ENCODE data around the gene INPP5B. TPM values are rescaled to one million over a fixed set of nuclear protein-coding genes. Genes with fewer than 3 reads are reported as not detected.

INPP5B gene
- total and polyA plus RNA-seq, 2 of the 13 experiments (the other 11 are each of a cell fraction or from before 2014, with no cell fraction given), result 9.0 to 9.8 TPM

DNA sequence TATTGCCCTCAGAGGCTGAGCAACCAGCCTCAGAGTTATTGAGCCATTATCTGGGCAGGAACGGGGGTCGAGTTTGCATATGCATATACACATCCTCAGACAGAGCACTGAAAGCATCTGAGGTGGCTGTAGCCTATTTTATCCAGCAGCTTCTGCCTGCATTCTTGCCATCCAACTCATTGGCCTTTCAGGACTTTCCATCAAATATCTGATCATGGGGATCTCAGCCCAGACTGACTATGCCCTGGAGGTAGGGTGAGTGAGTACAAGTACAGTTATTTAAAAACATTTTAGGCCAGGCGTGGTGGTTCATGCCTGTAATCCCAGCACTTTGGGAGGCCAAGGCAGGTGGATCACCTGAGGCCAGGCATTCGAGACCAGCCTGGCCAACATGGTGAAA lies 85.7 kb downstream of the INPP5B start:
- TF ChIP-seq, protein P1, sequence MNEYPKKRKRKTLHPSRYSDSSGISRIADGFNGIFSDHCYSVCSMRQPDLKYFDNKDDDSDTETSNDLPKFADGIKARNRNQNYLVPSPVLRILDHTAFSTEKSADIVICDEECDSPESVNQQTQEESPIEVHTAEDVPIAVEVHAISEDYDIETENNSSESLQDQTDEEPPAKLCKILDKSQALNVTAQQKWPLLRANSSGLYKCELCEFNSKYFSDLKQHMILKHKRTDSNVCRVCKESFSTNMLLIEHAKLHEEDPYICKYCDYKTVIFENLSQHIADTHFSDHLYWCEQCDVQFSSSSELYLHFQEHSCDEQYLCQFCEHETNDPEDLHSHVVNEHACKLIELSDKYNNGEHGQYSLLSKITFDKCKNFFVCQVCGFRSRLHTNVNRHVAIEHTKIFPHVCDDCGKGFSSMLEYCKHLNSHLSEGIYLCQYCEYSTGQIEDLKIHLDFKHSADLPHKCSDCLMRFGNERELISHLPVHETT (CRISPR knock-in tag; conservative IDR thresholded peaks at IDR 0.05), result no peak
- no peak for TF ChIP-seq PCBP2 (optimal IDR thresholded peaks at IDR 0.05; ENCODE audit: low read depth, low read length, poor library complexity, severe bottlenecking)
- no peak for TF ChIP-seq MZF1 (CRISPR knock-in tag; IDR thresholded peaks at IDR 0.05; ENCODE audit: borderline replicate concordance)
- no peak for TF ChIP-seq HNRNPUL1 (IDR thresholded peaks at IDR 0.05; ENCODE audit: low read depth, low read length)
- TF ChIP-seq, protein P2, sequence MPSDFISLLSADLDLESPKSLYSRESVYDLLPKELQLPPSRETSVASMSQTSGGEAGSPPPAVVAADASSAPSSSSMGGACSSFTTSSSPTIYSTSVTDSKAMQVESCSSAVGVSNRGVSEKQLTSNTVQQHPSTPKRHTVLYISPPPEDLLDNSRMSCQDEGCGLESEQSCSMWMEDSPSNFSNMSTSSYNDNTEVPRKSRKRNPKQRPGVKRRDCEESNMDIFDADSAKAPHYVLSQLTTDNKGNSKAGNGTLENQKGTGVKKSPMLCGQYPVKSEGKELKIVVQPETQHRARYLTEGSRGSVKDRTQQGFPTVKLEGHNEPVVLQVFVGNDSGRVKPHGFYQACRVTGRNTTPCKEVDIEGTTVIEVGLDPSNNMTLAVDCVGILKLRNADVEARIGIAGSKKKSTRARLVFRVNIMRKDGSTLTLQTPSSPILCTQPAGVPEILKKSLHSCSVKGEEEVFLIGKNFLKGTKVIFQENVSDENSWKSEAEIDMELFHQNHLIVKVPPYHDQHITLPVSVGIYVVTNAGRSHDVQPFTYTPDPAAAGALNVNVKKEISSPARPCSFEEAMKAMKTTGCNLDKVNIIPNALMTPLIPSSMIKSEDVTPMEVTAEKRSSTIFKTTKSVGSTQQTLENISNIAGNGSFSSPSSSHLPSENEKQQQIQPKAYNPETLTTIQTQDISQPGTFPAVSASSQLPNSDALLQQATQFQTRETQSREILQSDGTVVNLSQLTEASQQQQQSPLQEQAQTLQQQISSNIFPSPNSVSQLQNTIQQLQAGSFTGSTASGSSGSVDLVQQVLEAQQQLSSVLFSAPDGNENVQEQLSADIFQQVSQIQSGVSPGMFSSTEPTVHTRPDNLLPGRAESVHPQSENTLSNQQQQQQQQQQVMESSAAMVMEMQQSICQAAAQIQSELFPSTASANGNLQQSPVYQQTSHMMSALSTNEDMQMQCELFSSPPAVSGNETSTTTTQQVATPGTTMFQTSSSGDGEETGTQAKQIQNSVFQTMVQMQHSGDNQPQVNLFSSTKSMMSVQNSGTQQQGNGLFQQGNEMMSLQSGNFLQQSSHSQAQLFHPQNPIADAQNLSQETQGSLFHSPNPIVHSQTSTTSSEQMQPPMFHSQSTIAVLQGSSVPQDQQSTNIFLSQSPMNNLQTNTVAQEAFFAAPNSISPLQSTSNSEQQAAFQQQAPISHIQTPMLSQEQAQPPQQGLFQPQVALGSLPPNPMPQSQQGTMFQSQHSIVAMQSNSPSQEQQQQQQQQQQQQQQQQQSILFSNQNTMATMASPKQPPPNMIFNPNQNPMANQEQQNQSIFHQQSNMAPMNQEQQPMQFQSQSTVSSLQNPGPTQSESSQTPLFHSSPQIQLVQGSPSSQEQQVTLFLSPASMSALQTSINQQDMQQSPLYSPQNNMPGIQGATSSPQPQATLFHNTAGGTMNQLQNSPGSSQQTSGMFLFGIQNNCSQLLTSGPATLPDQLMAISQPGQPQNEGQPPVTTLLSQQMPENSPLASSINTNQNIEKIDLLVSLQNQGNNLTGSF (CRISPR knock-in tag; IDR thresholded peaks at IDR 0.05), result no peak
- TF ChIP-seq ELF4 (CRISPR knock-in tag; IDR thresholded peaks at IDR 0.05; ENCODE audit: borderline replicate concordance), result no peak
- TF ChIP-seq CC2D1A (CRISPR knock-in tag; IDR thresholded peaks at IDR 0.05), result no peak
- no peak for TF ChIP-seq ZNF629 (CRISPR knock-in tag; conservative IDR thresholded peaks at IDR 0.05)
- no peak for TF ChIP-seq STAG1 (CRISPR knock-in tag; IDR thresholded peaks at IDR 0.05)
- no peak for TF ChIP-seq BRCA1 (CRISPR knock-in tag; IDR thresholded peaks at IDR 0.05)
- TF ChIP-seq CHD4 (IDR thresholded peaks at IDR 0.05; ENCODE audit: borderline replicate concordance, low read length), result no peak
- TF ChIP-seq JDP2 (CRISPR knock-in tag; IDR thresholded peaks at IDR 0.05; ENCODE audit: borderline replicate concordance), result no peak
- no peak for TF ChIP-seq ATRX (CRISPR knock-in tag; IDR thresholded peaks at IDR 0.05; ENCODE audit: borderline replicate concordance)
- no peak for TF ChIP-seq TBP (CRISPR knock-in tag; IDR thresholded peaks at IDR 0.05)
- no peak for TF ChIP-seq MIER3 (CRISPR knock-in tag; IDR thresholded peaks at IDR 0.05; ENCODE audit: borderline replicate concordance)
- TF ChIP-seq ZNF619 (CRISPR knock-in tag; IDR thresholded peaks at IDR 0.05), result no peak
- H3K4me2 ChIP-seq (ENCODE audit: low read depth, low read length), result no peak overlapping the region
- H3K27ac ChIP-seq (ENCODE audit: extremely low read length, insufficient read depth, low read length), result no peak overlapping the region
- peaks cover 27% of the 10 kb centered on the region for H3K4me1 ChIP-seq (ENCODE audit: insufficient read depth, low read length)
- ATAC-seq (no peak), FAIRE-seq (no peak), DNase-seq (ENCODE audit: low spot score) (no peak)
- H3K9me3 ChIP-seq (ENCODE audit: low read length), result no peaks in the 10 kb centered on the region
- 97% methylated on average over 4 of the region's 4 CpGs for WGBS (ENCODE audit: low lambda C conversion rate)
- peaks cover 19% of the 10 kb centered on the region for H3K79me2 ChIP-seq (ENCODE audit: insufficient read depth, low read length)
- BruUV-seq (replicated peaks), result no TSS peak
- in situ Hi-C loops (cut with HindIII; ENCODE audit: extremely low pct_ligation_motif_present, low pct_unique_long_range_greater_than_20kb), result no loop called here
- ChIA-PET CTCF (ENCODE audit: low intra/inter-chr PET ratio, low total read pairs) (no interaction called here), POLR2A (interaction anchor here (1.9 kb wide), 1 partner anchor 53 kb away, joined by 5 read pairs; the partner anchor contains the start of gene YRDC)
- H3K4me3 ChIP-seq (replicated peaks in 1 of 3; ENCODE audit: insufficient read depth in 1 of 3, low read depth in 2 of 3, low read length in 3 of 3), result no peak overlapping the region
- H3K9ac ChIP-seq (ENCODE audit: insufficient read depth, low read depth, low read length), result no peak overlapping the region
- intact Hi-C loops (cut with micrococcal nuclease; ENCODE audit: unreplicated experiment), result no loop called here
- no peak overlapping the region for H2AFZ ChIP-seq (ENCODE audit: low read length)
- H3K36me3 ChIP-seq (replicated peaks in 1 of 2; ENCODE audit: control insufficient read depth in 1 of 2, insufficient read depth in 2 of 2, low read length in 2 of 2), result peaks cover 6 to 17% of the 10 kb centered on the region in 2 experiments; a peak in 4 of 5 replicates
- H4K20me1 ChIP-seq (ENCODE audit: insufficient read depth, low read length), result no peaks in the 10 kb centered on the region
- H3K27me3 ChIP-seq (ENCODE audit: control insufficient read depth in 1 of 2, insufficient read depth in 2 of 2, low read length in 2 of 2), result peaks cover 0 to 5% of the 10 kb centered on the region in 2 experiments; a peak in 1 of 5 replicates
